ENCODE data around the gene LRP1.

DNA sequence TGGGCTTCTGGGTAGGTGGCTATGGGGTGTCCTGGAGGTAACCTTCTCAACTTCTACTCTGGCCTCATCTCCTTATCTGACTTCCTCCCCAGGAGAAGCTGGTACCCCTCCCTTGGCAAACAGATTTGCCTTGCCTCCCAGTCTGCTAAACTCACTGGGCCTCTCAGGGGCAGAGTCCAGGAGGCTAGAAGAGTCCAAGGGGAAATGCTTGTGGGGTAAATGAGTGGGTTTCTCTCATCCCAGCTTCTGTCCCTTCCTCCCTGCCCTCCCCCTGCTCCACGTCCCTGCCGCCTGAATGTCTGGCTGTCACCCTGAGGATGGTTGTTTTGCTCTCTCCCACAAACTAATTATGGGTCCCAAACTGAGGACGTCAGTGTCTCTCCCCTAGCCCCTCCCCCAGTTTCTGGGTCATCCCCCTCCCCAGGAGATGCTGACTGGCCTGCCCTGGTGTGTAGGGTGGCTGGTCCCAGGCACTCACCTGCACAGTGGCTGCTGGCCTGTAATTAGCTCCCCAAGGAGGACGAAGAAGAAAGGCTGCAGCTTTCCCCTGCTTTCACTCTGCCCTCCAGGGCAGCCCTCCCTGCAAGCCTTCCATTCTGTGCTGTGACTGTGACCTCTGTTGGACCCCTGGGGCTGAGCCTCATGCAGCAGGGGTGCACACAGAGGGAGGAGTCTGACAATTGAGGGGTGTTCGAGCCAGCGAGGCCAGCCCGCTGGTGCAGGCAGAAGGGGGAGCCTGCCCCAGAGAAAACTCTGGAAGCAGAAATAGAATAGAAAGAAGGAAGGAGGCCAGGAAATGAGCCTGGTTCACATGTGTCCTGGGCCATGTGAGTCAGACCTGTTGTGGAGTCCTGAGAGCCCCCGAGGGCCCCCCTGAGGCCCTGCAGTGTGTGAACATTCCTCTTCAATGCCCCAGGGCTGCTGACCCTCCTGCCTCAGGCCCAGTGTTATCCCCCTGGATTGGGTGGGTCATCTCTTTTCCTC, 19.0 kb downstream of the LRP1 start, which contains the start of gene LRP1-AS:
- TF ChIP-seq, protein P1, sequence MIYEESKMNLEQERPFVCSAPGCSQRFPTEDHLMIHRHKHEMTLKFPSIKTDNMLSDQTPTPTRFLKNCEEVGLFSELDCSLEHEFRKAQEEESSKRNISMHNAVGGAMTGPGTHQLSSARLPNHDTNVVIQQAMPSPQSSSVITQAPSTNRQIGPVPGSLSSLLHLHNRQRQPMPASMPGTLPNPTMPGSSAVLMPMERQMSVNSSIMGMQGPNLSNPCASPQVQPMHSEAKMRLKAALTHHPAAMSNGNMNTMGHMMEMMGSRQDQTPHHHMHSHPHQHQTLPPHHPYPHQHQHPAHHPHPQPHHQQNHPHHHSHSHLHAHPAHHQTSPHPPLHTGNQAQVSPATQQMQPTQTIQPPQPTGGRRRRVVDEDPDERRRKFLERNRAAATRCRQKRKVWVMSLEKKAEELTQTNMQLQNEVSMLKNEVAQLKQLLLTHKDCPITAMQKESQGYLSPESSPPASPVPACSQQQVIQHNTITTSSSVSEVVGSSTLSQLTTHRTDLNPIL (CRISPR knock-in tag; IDR thresholded peaks at IDR 0.05; ENCODE audit: low read depth) = no peak
- TF ChIP-seq ZFP30 (CRISPR knock-in tag; IDR thresholded peaks at IDR 0.05) (no peak), RARB (CRISPR knock-in tag; IDR thresholded peaks at IDR 0.05) (no peak), ZNF70 (CRISPR knock-in tag; IDR thresholded peaks at IDR 0.05) (no peak)
